Trophoblast cell (in vitro differentiated cells and primary cell): ENCODE measurements around the gene SCIMP.
A peak's percentile ranks its signal among the peaks of the same experiment; 100 is the strongest.
"Not testable (repeated sequence)": the region's sequence is repeated elsewhere in the genome, so short reads cannot be mapped to it uniquely, and the experiment has no call there.

Experiments used
- DNase-seq, 2 donors: peaks; one replicate each; pipeline ENCODE4 v3.0.0-alpha.2; 2016
- H2AFZ ChIP-seq: 2 replicates; pipeline ENCODE4 v1.6.1; 2013; ENCODE audit warnings: low read length, moderate library complexity, mild to moderate bottlenecking; ENCODE audit not compliant: insufficient read depth, poor library complexity
- H2AK5ac ChIP-seq: 2 replicates; pipeline ENCODE4 v1.6.1; 2013; ENCODE audit warnings: mild to moderate bottlenecking, low read length
- H2BK120ac ChIP-seq: 2 replicates; pipeline ENCODE4 v1.6.1; 2013; ENCODE audit warnings: low read length, mild to moderate bottlenecking, moderate library complexity; ENCODE audit not compliant: insufficient read depth, poor library complexity
- H2BK12ac ChIP-seq: 2 replicates; pipeline ENCODE4 v1.6.1; 2013; ENCODE audit warnings: mild to moderate bottlenecking, low read length, moderate library complexity
- H2BK5ac ChIP-seq: 2 replicates; pipeline ENCODE4 v1.6.1; 2013; ENCODE audit warnings: low read length, low read depth, moderate library complexity, mild to moderate bottlenecking; ENCODE audit not compliant: poor library complexity
- H3K14ac ChIP-seq: 2 replicates; pipeline ENCODE4 v1.6.1; 2013; ENCODE audit warnings: mild to moderate bottlenecking, low read length
- H3K18ac ChIP-seq: 2 replicates; pipeline ENCODE4 v1.6.1; 2013; ENCODE audit warnings: mild to moderate bottlenecking, low read length
- H3K23ac ChIP-seq: 2 replicates; pipeline ENCODE4 v1.6.1; 2013; ENCODE audit warnings: low read length
- H3K27ac ChIP-seq: 2 replicates; pipeline ENCODE4 v1.5.1; 2013; ENCODE audit warnings: low read depth, mild to moderate bottlenecking, inconsistent platforms, low read length, moderate library complexity
- H3K27me3 ChIP-seq: 2 replicates; pipeline ENCODE4 v1.6.1; 2013; ENCODE audit warnings: inconsistent platforms, mild to moderate bottlenecking, low read length, moderate library complexity; ENCODE audit not compliant: insufficient read depth
- H3K36me3 ChIP-seq, 2 experiments: 1 replicate in 1 of 2; 2 replicates in 1 of 2; pipeline ENCODE4 v1.6.1; 2013; ENCODE audit warnings: low read length in 2 of 2, mild to moderate bottlenecking in 2 of 2, moderate library complexity in 1 of 2; ENCODE audit not compliant: insufficient read depth in 2 of 2, control insufficient read depth in 1 of 2
- H3K4ac ChIP-seq: 2 replicates; pipeline ENCODE4 v1.6.1; 2013; ENCODE audit warnings: low read depth, mild to moderate bottlenecking, low read length, moderate library complexity
- H3K4me1 ChIP-seq, 2 experiments: 1 replicate in 1 of 2; 2 replicates in 1 of 2; pipeline ENCODE4 v1.6.1; 2013; ENCODE audit warnings: low read length in 2 of 2, mild to moderate bottlenecking in 2 of 2, moderate library complexity in 1 of 2; ENCODE audit not compliant: insufficient read depth in 2 of 2, control insufficient read depth in 1 of 2
- H3K4me2 ChIP-seq: 2 replicates; pipeline ENCODE4 v1.6.1; 2013; ENCODE audit warnings: inconsistent platforms, mild to moderate bottlenecking, low read length, moderate library complexity
- H3K4me3 ChIP-seq: 2 replicates; pipeline ENCODE4 v1.5.1; 2013; ENCODE audit warnings: mild to moderate bottlenecking, low read depth, low read length, inconsistent platforms
- H3K79me1 ChIP-seq: one replicate; pipeline ENCODE4 v1.6.1; 2013; ENCODE audit warnings: low read length
- H3K79me2 ChIP-seq: 2 replicates; pipeline ENCODE4 v1.6.1; 2013; ENCODE audit warnings: low read length, mild to moderate bottlenecking; ENCODE audit not compliant: control insufficient read depth, insufficient read depth, poor library complexity
- H3K9ac ChIP-seq: 2 replicates; pipeline ENCODE4 v1.6.1; 2013; ENCODE audit warnings: mild to moderate bottlenecking, low read length
- H3K9me3 ChIP-seq: 2 replicates; pipeline ENCODE4 v1.6.1; 2013; ENCODE audit warnings: low read depth, mild to moderate bottlenecking, control low read depth, inconsistent platforms, low read length; ENCODE audit not compliant: insufficient read depth
- H4K12ac ChIP-seq: 2 replicates; pipeline ENCODE4 v1.6.1; 2013; ENCODE audit warnings: low read depth, mild to moderate bottlenecking, low read length, moderate library complexity
- H4K8ac ChIP-seq: 2 replicates; pipeline ENCODE4 v1.6.1; 2013; ENCODE audit warnings: low read depth, mild to moderate bottlenecking, low read length, moderate library complexity
- H4K91ac ChIP-seq: one replicate; pipeline ENCODE4 v1.6.1; 2013; ENCODE audit warnings: low read depth, mild to moderate bottlenecking, low read length, moderate library complexity
- WGBS: extraction: QIAGEN DNeasy Blood & Tissue Kit; methylation state at CpG from one replicate; pipeline ENCODE4 v1.1.7; 2013; ENCODE audit warnings: missing lambda C conversion rate; ENCODE audit not compliant: insufficient read length, insufficient coverage; ENCODE audit errors: extremely low coverage; 5-methylcytosine and 5-hydroxymethylcytosine counted together

SCIMP gene

GRCh38 chr17:5179003-5179402 is 55.7 kb downstream of the SCIMP start:
- H3K79me1 ChIP-seq: no peaks in the 10 kb centered on the region
- peaks cover 17 to 22% of the 10 kb centered on the region in 2 experiments for H3K36me3 ChIP-seq
- no peak overlapping the region for H4K12ac ChIP-seq
- no peak overlapping the region for H3K14ac ChIP-seq
- no peak overlapping the region for H2BK120ac ChIP-seq
- no peak overlapping the region for H3K23ac ChIP-seq
- H3K4me1 ChIP-seq: no peaks in the 10 kb centered on the region
- H3K9me3 ChIP-seq: peaks cover 21% of the 10 kb centered on the region
- no peak overlapping the region for H3K18ac ChIP-seq
- no peak overlapping the region for H2AK5ac ChIP-seq
- no peak overlapping the region for H3K4me2 ChIP-seq
- no peak overlapping the region for H2BK12ac ChIP-seq
- H3K27me3 ChIP-seq: no peaks in the 10 kb centered on the region
- DNase-seq: no peak
- no peak overlapping the region for H2AFZ ChIP-seq
- no peak overlapping the region for H3K4ac ChIP-seq
- H2BK5ac ChIP-seq: no peak overlapping the region
- peak overlapping the region; percentile 18 for H3K4me3 ChIP-seq
- WGBS: no CpG with 5 or more reads among the region's 12 CpGs
- H3K79me2 ChIP-seq: no peaks in the 10 kb centered on the region
- no peak overlapping the region for H4K91ac ChIP-seq
- H3K9ac ChIP-seq: no peak overlapping the region
- H4K8ac ChIP-seq: no peak overlapping the region
- H3K27ac ChIP-seq: no peak overlapping the region

- H3K4me1 ChIP-seq, H2AFZ ChIP-seq, H2BK5ac ChIP-seq: not testable (repeated sequence)
Measured at GRCh38 chr17:5175027-5175426, 59.6 kb downstream of the SCIMP start.

GRCh38 chr17:5165791-5166564 is 68.7 kb downstream of the SCIMP start:
- not testable (repeated sequence) for H3K18ac ChIP-seq, H3K4me1 ChIP-seq, H3K14ac ChIP-seq, H2BK5ac ChIP-seq, H2AFZ ChIP-seq, H3K4me3 ChIP-seq, H2AK5ac ChIP-seq, H4K12ac ChIP-seq, H3K4me2 ChIP-seq, H4K8ac ChIP-seq, H2BK12ac ChIP-seq, H3K4ac ChIP-seq, H3K79me1 ChIP-seq, H3K23ac ChIP-seq, H3K27ac ChIP-seq, H3K9me3 ChIP-seq, H3K79me2 ChIP-seq, H3K9ac ChIP-seq, H4K91ac ChIP-seq, H2BK120ac ChIP-seq, H3K36me3 ChIP-seq, H3K27me3 ChIP-seq
- DNase-seq: peak in 1 of 2 donors; percentile 1
- WGBS: no CpG with 5 or more reads among the region's 7 CpGs

More at GRCh38 chr17:5175027-5175426, 59.6 kb downstream of the SCIMP start:
- H3K4me2 ChIP-seq, H2AK5ac ChIP-seq, H4K8ac ChIP-seq, H3K4ac ChIP-seq, DNase-seq, H3K9ac ChIP-seq, H3K4me3 ChIP-seq, H3K79me1 ChIP-seq, H2BK12ac ChIP-seq, H3K14ac ChIP-seq, H3K27ac ChIP-seq, H2BK120ac ChIP-seq, H3K79me2 ChIP-seq, H4K91ac ChIP-seq, H3K18ac ChIP-seq, H3K9me3 ChIP-seq, H3K27me3 ChIP-seq, H4K12ac ChIP-seq, H3K23ac ChIP-seq: not testable (repeated sequence)
- peaks cover 11 to 16% of the 10 kb centered on the region in 2 experiments for H3K36me3 ChIP-seq
- WGBS: no CpG with 5 or more reads among the region's 7 CpGs

- no peaks in the 10 kb centered on the region for H3K79me2 ChIP-seq
- H4K12ac ChIP-seq: no peak overlapping the region
- H3K9me3 ChIP-seq: no peaks in the 10 kb centered on the region
- H3K27me3 ChIP-seq: no peaks in the 10 kb centered on the region
- no peak overlapping the region for H2BK120ac ChIP-seq
- H3K23ac ChIP-seq: no peak overlapping the region
- H3K27ac ChIP-seq: no peak overlapping the region
- no peak overlapping the region for H2BK12ac ChIP-seq
- WGBS: no CpG with 5 or more reads among the region's 6 CpGs
- no peak overlapping the region for H3K9ac ChIP-seq
- H2BK5ac ChIP-seq: no peak overlapping the region
- H3K79me1 ChIP-seq: no peaks in the 10 kb centered on the region
- H2AFZ ChIP-seq: no peak overlapping the region
- no peak overlapping the region for H3K4me3 ChIP-seq
- no peaks in the 10 kb centered on the region for H3K36me3 ChIP-seq
- H2AK5ac ChIP-seq: no peak overlapping the region
- H4K91ac ChIP-seq: no peak overlapping the region
- no peak overlapping the region for H3K14ac ChIP-seq
- no peak for DNase-seq
- H3K4me2 ChIP-seq: no peak overlapping the region
- no peak overlapping the region for H4K8ac ChIP-seq
- H3K4ac ChIP-seq: no peak overlapping the region
- no peaks in the 10 kb centered on the region for H3K4me1 ChIP-seq
- H3K18ac ChIP-seq: no peak overlapping the region
Measured at GRCh38 chr17:5164436-5164835, 70.2 kb downstream of the SCIMP start.
